ENCODE measurements around the gene ENPP1.
"Not testable (repeated sequence)": the region's sequence is repeated elsewhere in the genome, so short reads cannot be mapped to it uniquely, and the experiment has no call there.

ENPP1 gene

DNA sequence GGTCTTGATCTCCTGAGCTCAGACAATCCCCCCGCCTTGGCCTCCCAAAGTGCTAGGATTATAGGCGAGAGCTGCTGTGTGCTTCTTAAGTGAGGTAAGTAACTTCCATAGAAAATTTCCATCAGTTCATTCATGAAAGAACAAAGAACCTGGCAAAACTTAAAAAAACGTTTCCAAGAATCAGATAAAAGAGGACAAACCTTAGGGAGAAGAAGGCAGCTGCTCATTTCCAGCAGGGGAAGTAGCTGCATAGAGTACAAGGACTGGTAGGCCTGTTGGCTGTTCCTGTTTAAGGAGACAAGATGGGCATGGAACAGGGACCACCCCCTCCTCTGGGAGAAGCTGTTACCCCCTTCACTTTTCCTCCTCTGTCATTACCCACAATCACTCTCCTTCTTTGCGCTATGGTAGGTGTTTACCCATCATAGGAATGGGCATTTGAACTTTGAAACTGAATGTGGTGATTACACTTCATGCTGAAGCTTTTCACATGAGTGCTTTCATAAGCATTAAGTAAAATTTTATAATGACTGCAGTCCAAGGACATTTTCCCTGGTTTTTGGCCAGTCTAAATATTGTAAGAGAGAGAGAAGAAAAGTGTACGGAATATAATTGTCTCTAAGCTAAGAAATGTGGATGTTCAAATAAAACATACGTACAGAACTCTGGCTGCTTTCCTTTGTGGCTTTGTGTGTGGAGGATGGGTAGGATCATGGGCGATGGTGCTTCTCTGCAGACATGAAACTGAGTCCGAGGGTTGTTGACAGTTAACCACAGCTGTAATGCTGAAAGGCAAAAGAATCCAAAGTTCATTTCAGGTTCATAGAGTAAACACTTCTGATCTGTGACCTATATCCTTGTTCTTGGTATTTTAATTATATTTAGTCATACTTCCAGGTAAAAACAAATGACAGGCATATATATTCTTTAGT lies 86.9 kb downstream of the ENPP1 start:
- Histone ChIP-seq H3K4me3 (ENCODE audit: low read length) (no peak overlapping the region), H3K27me3 (ENCODE audit: insufficient read depth, low read length, poor library complexity) (no peaks in the 10 kb centered on the region), H3K56ac (ENCODE audit: low read length) (no peak overlapping the region), H3K79me2 (ENCODE audit: control insufficient read depth, insufficient read depth, low read length) (no peaks in the 10 kb centered on the region), H2BK15ac (replicated peaks; ENCODE audit: low read depth) (peak overlapping the region; percentile 87), H3K4me1 (ENCODE audit: control insufficient read depth, low read depth, low read length) (peaks cover 12% of the 10 kb centered on the region), H3K36me3 (ENCODE audit: control insufficient read depth, insufficient read depth, low read length) (peaks cover 1% of the 10 kb centered on the region), H2AK5ac (ENCODE audit: low read length) (no peak overlapping the region), H3K18ac (ENCODE audit: low read length) (peak overlapping the region; percentile 51), H3K27ac (ENCODE audit: low read depth, low read length) (no peak overlapping the region), H3K79me1 (ENCODE audit: low read length) (no peaks in the 10 kb centered on the region), H2BK120ac (ENCODE audit: low read depth, low read length) (no peak overlapping the region), H3K9ac (ENCODE audit: low read length) (no peak overlapping the region), H4K5ac (ENCODE audit: low read length) (no peak overlapping the region), H4K8ac (ENCODE audit: low read depth, low read length) (no peak overlapping the region), H3K4me2 (ENCODE audit: low read length) (no peak overlapping the region), H3K4ac (ENCODE audit: low read depth, low read length) (peak overlapping the region; percentile 31), H3K23ac (ENCODE audit: low read length) (no peak overlapping the region), H2BK5ac (ENCODE audit: low read length) (no peak overlapping the region)
- WGBS (ENCODE audit: extremely low coverage, insufficient coverage, low lambda C conversion rate) = no CpG with 5 or more reads among the region's 8 CpGs
- DNase-seq = no peak

DNA sequence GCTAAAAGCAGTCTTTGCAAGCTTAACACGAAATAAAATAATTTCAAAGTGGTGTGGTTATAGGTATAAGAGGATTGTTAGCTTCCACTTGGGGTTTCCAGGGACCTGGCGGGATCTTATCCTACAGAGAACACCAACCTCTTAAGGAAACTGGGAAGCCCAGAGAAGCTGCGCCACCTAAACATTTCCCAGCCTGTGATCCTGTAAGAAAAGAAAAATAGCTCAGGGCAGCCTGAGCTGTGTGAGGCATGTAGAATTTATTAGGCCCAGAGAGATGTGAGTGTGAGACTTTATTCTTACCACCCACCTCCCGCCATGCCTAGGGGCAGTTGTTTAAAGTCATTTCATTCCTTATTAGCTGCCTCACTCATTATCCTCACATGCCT lies 89.2 kb downstream of the ENPP1 start:
- Histone ChIP-seq H3K79me1 (ENCODE audit: low read length) (no peaks in the 10 kb centered on the region), H3K56ac (ENCODE audit: low read length) (no peak overlapping the region), H4K5ac (ENCODE audit: low read length) (no peak overlapping the region), H3K4me3 (ENCODE audit: low read length) (no peak overlapping the region), H3K18ac (ENCODE audit: low read length) (no peak overlapping the region), H3K79me2 (ENCODE audit: control insufficient read depth, insufficient read depth, low read length) (no peaks in the 10 kb centered on the region), H2BK120ac (ENCODE audit: low read depth, low read length) (no peak overlapping the region), H3K23ac (ENCODE audit: low read length) (no peak overlapping the region), H3K4me1 (ENCODE audit: control insufficient read depth, low read depth, low read length) (peaks cover 11% of the 10 kb centered on the region), H3K4me2 (ENCODE audit: low read length) (no peak overlapping the region), H2BK15ac (replicated peaks; ENCODE audit: low read depth) (no peak overlapping the region), H3K36me3 (ENCODE audit: control insufficient read depth, insufficient read depth, low read length) (no peaks in the 10 kb centered on the region), H3K9ac (ENCODE audit: low read length) (no peak overlapping the region), H3K27me3 (ENCODE audit: insufficient read depth, low read length, poor library complexity) (no peaks in the 10 kb centered on the region), H4K8ac (ENCODE audit: low read depth, low read length) (no peak overlapping the region), H2BK5ac (ENCODE audit: low read length) (no peak overlapping the region), H3K27ac (ENCODE audit: low read depth, low read length) (no peak overlapping the region), H2AK5ac (ENCODE audit: low read length) (no peak overlapping the region), H3K4ac (ENCODE audit: low read depth, low read length) (no peak overlapping the region)
- no CpG with 5 or more reads among the region's 4 CpGs for WGBS (ENCODE audit: extremely low coverage, insufficient coverage, low lambda C conversion rate)
- DNase-seq = no peak

DNA sequence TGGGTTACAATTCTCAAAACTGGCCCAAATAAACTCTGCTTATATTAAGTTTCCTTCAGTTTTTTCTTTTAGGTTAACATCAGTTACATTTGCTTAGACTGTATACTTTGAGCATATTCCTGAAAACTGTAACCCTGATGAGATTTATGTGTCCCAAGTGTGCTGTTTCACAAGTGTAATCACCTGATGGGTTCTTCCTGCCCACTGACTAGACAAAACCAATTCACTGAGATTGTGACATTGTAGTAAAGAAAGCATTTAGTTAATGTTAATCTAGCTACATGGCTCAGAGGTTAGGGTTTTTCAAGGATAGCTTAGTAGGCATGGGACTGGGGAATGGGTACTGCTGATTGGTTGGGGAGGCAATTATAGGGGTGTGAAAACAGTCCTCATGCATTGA lies 89.8 kb downstream of the ENPP1 start:
- H3K18ac ChIP-seq (ENCODE audit: low read length) = no peak overlapping the region
- no peak overlapping the region for H2BK15ac ChIP-seq (replicated peaks; ENCODE audit: low read depth)
- no peak overlapping the region for H3K4me2 ChIP-seq (ENCODE audit: low read length)
- H3K4ac ChIP-seq (ENCODE audit: low read depth, low read length) = no peak overlapping the region
- H3K9ac ChIP-seq (ENCODE audit: low read length) = no peak overlapping the region
- H3K56ac ChIP-seq (ENCODE audit: low read length) = no peak overlapping the region
- no peak for DNase-seq
- H3K4me1 ChIP-seq (ENCODE audit: control insufficient read depth, low read depth, low read length) = peaks cover 5% of the 10 kb centered on the region
- no peak overlapping the region for H3K23ac ChIP-seq (ENCODE audit: low read length)
- H3K27me3 ChIP-seq (ENCODE audit: insufficient read depth, low read length, poor library complexity) = no peaks in the 10 kb centered on the region
- H3K27ac ChIP-seq (ENCODE audit: low read depth, low read length) = no peak overlapping the region
- H2BK5ac ChIP-seq (ENCODE audit: low read length) = no peak overlapping the region
- no peaks in the 10 kb centered on the region for H3K79me2 ChIP-seq (ENCODE audit: control insufficient read depth, insufficient read depth, low read length)
- no peak overlapping the region for H4K5ac ChIP-seq (ENCODE audit: low read length)
- no peak overlapping the region for H3K4me3 ChIP-seq (ENCODE audit: low read length)
- no peaks in the 10 kb centered on the region for H3K36me3 ChIP-seq (ENCODE audit: control insufficient read depth, insufficient read depth, low read length)
- no peak overlapping the region for H4K8ac ChIP-seq (ENCODE audit: low read depth, low read length)
- no peak overlapping the region for H2AK5ac ChIP-seq (ENCODE audit: low read length)
- H3K79me1 ChIP-seq (ENCODE audit: low read length) = no peaks in the 10 kb centered on the region
- H2BK120ac ChIP-seq (ENCODE audit: low read depth, low read length) = no peak overlapping the region

DNA sequence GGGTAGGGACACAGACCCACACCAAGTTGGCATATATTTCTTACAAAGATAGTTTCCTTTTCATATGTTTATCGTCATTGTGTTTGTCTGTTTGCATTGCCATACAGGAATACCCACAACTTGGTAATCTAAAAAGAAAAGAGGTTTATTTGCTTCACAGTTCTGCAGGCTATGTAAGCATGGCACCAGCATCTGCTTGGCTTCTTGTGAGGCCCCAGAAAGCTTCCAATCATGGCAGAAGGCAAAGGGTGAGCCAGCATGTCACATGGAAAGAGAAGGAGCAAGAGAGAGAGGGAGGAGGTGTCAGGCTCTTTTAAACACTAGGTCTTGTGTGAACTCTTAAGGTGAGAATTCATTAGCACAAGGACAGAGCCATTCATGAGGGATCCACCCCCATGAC lies 90.9 kb downstream of the ENPP1 start:
- no peak overlapping the region for H2BK120ac ChIP-seq (ENCODE audit: low read depth, low read length)
- H2BK5ac ChIP-seq (ENCODE audit: low read length) = no peak overlapping the region
- no peak overlapping the region for H3K23ac ChIP-seq (ENCODE audit: low read length)
- H2AK5ac ChIP-seq (ENCODE audit: low read length) = no peak overlapping the region
- no peak overlapping the region for H3K27ac ChIP-seq (ENCODE audit: low read depth, low read length)
- no peak overlapping the region for H2BK15ac ChIP-seq (replicated peaks; ENCODE audit: low read depth)
- H3K4me2 ChIP-seq (ENCODE audit: low read length) = no peak overlapping the region
- H3K79me1 ChIP-seq (ENCODE audit: low read length) = no peaks in the 10 kb centered on the region
- no peak overlapping the region for H4K5ac ChIP-seq (ENCODE audit: low read length)
- H3K9ac ChIP-seq (ENCODE audit: low read length) = no peak overlapping the region
- no peaks in the 10 kb centered on the region for H3K36me3 ChIP-seq (ENCODE audit: control insufficient read depth, insufficient read depth, low read length)
- H3K27me3 ChIP-seq (ENCODE audit: insufficient read depth, low read length, poor library complexity) = no peaks in the 10 kb centered on the region
- no peak overlapping the region for H4K8ac ChIP-seq (ENCODE audit: low read depth, low read length)
- no peaks in the 10 kb centered on the region for H3K79me2 ChIP-seq (ENCODE audit: control insufficient read depth, insufficient read depth, low read length)
- H3K18ac ChIP-seq (ENCODE audit: low read length) = no peak overlapping the region
- peak; percentile 36 for DNase-seq
- H3K56ac ChIP-seq (ENCODE audit: low read length) = no peak overlapping the region
- H3K4me1 ChIP-seq (ENCODE audit: control insufficient read depth, low read depth, low read length) = peaks cover 3% of the 10 kb centered on the region
- no peak overlapping the region for H3K4me3 ChIP-seq (ENCODE audit: low read length)
- no peak overlapping the region for H3K4ac ChIP-seq (ENCODE audit: low read depth, low read length)
- no CpG with 5 or more reads among the region's 1 CpG for WGBS (ENCODE audit: extremely low coverage, insufficient coverage, low lambda C conversion rate)

DNA sequence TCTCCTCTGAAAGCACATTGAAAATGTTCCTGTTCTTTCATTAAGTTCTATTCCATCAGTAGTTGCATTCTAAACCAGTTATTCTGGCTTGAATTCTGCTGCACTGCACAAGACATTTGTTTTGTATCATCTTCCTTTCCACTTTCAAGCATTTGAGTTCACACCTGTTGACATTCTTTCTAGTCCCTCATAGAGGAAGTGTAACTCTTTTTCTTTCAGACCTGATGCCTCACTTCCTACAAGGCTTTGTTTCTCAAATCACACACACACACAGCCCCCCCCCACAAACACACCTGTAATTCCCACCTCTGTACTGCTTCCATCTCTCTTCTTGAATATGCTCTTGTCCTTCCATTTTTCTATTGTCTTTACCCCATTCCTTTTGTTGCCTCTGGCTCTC lies 92.4 kb downstream of the ENPP1 start:
- H3K18ac ChIP-seq (ENCODE audit: low read length) = no peak overlapping the region
- no peak overlapping the region for H3K4me2 ChIP-seq (ENCODE audit: low read length)
- no peak overlapping the region for H2BK5ac ChIP-seq (ENCODE audit: low read length)
- no peak overlapping the region for H3K9ac ChIP-seq (ENCODE audit: low read length)
- H3K4ac ChIP-seq (ENCODE audit: low read depth, low read length) = no peak overlapping the region
- peaks cover 3% of the 10 kb centered on the region for H3K4me1 ChIP-seq (ENCODE audit: control insufficient read depth, low read depth, low read length)
- H3K23ac ChIP-seq (ENCODE audit: low read length) = no peak overlapping the region
- H3K36me3 ChIP-seq (ENCODE audit: control insufficient read depth, insufficient read depth, low read length) = no peaks in the 10 kb centered on the region
- H3K79me2 ChIP-seq (ENCODE audit: control insufficient read depth, insufficient read depth, low read length) = no peaks in the 10 kb centered on the region
- H3K27ac ChIP-seq (ENCODE audit: low read depth, low read length) = no peak overlapping the region
- no peak overlapping the region for H2AK5ac ChIP-seq (ENCODE audit: low read length)
- no peaks in the 10 kb centered on the region for H3K79me1 ChIP-seq (ENCODE audit: low read length)
- H3K56ac ChIP-seq (ENCODE audit: low read length) = no peak overlapping the region
- no peak overlapping the region for H2BK15ac ChIP-seq (replicated peaks; ENCODE audit: low read depth)
- no peak overlapping the region for H4K5ac ChIP-seq (ENCODE audit: low read length)
- H4K8ac ChIP-seq (ENCODE audit: low read depth, low read length) = no peak overlapping the region
- H3K27me3 ChIP-seq (ENCODE audit: insufficient read depth, low read length, poor library complexity) = no peaks in the 10 kb centered on the region
- no peak overlapping the region for H2BK120ac ChIP-seq (ENCODE audit: low read depth, low read length)
- DNase-seq = no peak
- no peak overlapping the region for H3K4me3 ChIP-seq (ENCODE audit: low read length)

DNA sequence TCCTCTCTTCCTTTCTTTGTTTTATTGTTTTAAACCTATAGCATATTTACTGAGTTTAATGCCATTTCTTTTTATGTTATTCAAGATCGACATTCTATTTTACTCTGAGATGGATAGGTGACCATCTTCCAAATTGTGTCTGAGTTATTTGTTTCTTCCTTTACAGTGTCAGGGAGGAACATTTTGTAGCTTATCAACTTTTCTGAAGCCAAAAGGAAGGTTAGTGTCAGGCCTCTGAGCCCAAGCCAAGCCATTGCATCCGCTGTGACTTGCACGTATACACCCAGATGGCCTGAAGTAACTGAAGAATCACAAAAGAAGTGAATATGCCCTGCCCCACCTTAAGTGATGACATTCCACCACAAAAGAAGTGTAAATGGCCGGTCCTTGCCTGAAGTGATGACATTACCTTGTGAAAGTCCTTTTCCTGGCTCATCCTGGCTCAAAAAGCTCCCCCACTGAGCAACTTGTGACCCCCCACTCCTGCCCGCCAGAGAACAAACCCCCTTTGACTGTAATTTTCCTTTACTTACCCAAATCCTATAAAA lies 93.6 kb downstream of the ENPP1 start:
- WGBS (ENCODE audit: extremely low coverage, insufficient coverage, low lambda C conversion rate) = no CpG with 5 or more reads among the region's 5 CpGs
- H3K4me1 ChIP-seq (ENCODE audit: control insufficient read depth, low read depth, low read length); H3K4me2 ChIP-seq (ENCODE audit: low read length); H2BK5ac ChIP-seq (ENCODE audit: low read length); DNase-seq; H2BK15ac ChIP-seq (replicated peaks; ENCODE audit: low read depth); H4K5ac ChIP-seq (ENCODE audit: low read length); H3K79me2 ChIP-seq (ENCODE audit: control insufficient read depth, insufficient read depth, low read length); H3K4ac ChIP-seq (ENCODE audit: low read depth, low read length); H3K4me3 ChIP-seq (ENCODE audit: low read length); H3K36me3 ChIP-seq (ENCODE audit: control insufficient read depth, insufficient read depth, low read length); H3K56ac ChIP-seq (ENCODE audit: low read length); H3K9ac ChIP-seq (ENCODE audit: low read length); H3K18ac ChIP-seq (ENCODE audit: low read length); H4K8ac ChIP-seq (ENCODE audit: low read depth, low read length); H2BK120ac ChIP-seq (ENCODE audit: low read depth, low read length); H3K79me1 ChIP-seq (ENCODE audit: low read length); H2AK5ac ChIP-seq (ENCODE audit: low read length); H3K23ac ChIP-seq (ENCODE audit: low read length); H3K27ac ChIP-seq (ENCODE audit: low read depth, low read length); H3K27me3 ChIP-seq (ENCODE audit: insufficient read depth, low read length, poor library complexity): not testable (repeated sequence)

Data from mesendoderm (in vitro differentiated cells).